Esophagus squamous epithelium (tissue), 5 donors: ENCODE results near the gene MALSU1. TPM values are rescaled to one million over a fixed set of nuclear protein-coding genes. Genes with fewer than 3 reads are reported as not detected.
A peak's percentile ranks its signal among the peaks of the same experiment; 100 is the strongest.

Experiments used
- DNase-seq: peaks from one replicate; lab custom pipeline; 2025; lab: John Stamatoyannopoulos, UW
- H3K27ac ChIP-seq, 4 donors: fragments of 200-600 bp; sonication (generic); one replicate each; pipeline ENCODE4 v1.5.1; 2016 to 2019; ENCODE audit warnings: mild to moderate bottlenecking in 1 of 4
- H3K27me3 ChIP-seq, 4 donors: fragments of 200-600 bp; sonication (generic); 1 replicate in 3 of 4; 2 replicates in 1 of 4; pipeline versions ENCODE4 v1.5.1 to v1.6.0; 2017 to 2021; ENCODE audit warnings: antibody characterized with exemption in 1 of 4
- H3K36me3 ChIP-seq, 3 donors: fragments of 200-600 bp; sonication (generic); one replicate each; pipeline ENCODE4 v1.5.1; 2016 to 2019
- H3K4me1 ChIP-seq, 3 donors: fragments of 200-600 bp; sonication (generic); one replicate each; pipeline ENCODE4 v1.5.1; 2017 to 2019
- H3K4me3 ChIP-seq, 4 donors: fragments of 200-600 bp; sonication (generic); 1 replicate in 3 of 4; 2 replicates in 1 of 4; pipeline ENCODE4 v1.5.1; 2016 to 2019; ENCODE audit warnings: mild to moderate bottlenecking in 2 of 4, moderate library complexity in 1 of 4
- H3K9me3 ChIP-seq, 3 donors: fragments of 200-600 bp; sonication (generic); one replicate each; pipeline ENCODE4 v1.5.1; 2016 to 2019
- CTCF ChIP-seq, 6 experiments: fragments of 450-650 bp in 4 of 6; fragments of 200-600 bp in 2 of 6; sonication (generic) in 2 of 6; IDR thresholded peaks; one replicate each; pipeline ENCODE4 v1.5.1; 2016 to 2019; ENCODE audit warnings: antibody characterized with exemption in 6 of 6, mild to moderate bottlenecking in 4 of 6, moderate library complexity in 4 of 6
- POLR2A ChIP-seq, 4 donors: fragments of 450-650 bp; IDR thresholded peaks; one replicate each; pipeline ENCODE4 v1.6.1; 2017; ENCODE audit warnings: antibody characterized with exemption in 4 of 4, mild to moderate bottlenecking in 4 of 4, moderate library complexity in 3 of 4
- WGBS, 2 donors: methylation state at CpG; one replicate each; pipeline ENCODE4 v1.1.5; 2018; 5-methylcytosine and 5-hydroxymethylcytosine counted together
- intact Hi-C: fragments of 100-400 bp; cut with DNase I; formaldehyde crosslinking; loops from one replicate; pipeline ENCODE4 v1.15.0; 2022
- total RNA-seq, 4 donors: library from RNA; depleted of rRNA; stranded (reverse); fragments of >200 nt; gene quantifications; one replicate each; pipeline ENCODE4 v1.1.0, GENCODE V29; 2016
- donor health status: DM: yes; HTN: yes; CAD: no.

MALSU1 gene
- total RNA-seq, 4 donors from 2014 or later, result 32.6 to 55.1 (median 49.3) TPM

DNA sequence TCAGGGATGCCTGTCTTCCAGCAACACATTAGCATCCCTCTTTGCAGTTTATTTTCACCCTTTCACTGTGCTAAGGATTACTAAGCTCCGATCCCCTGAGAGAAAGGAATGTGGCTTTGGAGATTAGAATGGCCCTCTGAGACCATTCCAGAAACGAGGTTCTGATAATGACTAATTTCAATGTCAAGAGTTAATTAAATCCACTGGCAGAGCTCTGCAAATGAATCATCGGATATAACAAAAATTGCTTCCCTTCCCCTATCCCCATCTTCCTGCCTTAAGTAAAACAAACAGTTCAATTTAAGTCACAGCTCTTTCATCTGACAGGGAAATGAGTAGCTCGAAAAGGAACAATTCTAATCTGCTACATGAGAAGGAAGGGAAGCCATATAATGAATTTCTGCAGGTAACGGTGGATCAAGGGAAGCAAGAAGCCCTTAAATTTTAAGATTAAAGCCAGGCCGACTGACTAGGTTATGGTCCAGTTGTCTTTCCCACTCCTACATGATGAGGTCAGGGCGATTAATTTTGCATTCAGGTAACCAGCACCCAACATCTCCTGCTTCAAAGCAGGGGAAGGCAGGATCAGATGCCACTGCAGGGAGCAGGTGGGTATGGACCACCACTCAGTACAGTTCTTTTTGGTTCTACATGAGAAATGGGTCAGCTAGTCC, 50.5 kb downstream of the MALSU1 start:
- Histone ChIP-seq H3K4me1 (peaks cover 3 to 60% (median 6%) of the 10 kb centered on the region in 3 donors), H3K27me3 (peaks cover 0 to 74% (median 0%) of the 10 kb centered on the region in 4 donors), H3K27ac (no peak overlapping the region), H3K9me3 (no peaks in the 10 kb centered on the region), H3K36me3 (peaks cover 0 to 8% (median 0%) of the 10 kb centered on the region in 3 donors), H3K4me3 (no peak overlapping the region)
- no peak for TF ChIP-seq CTCF (IDR thresholded peaks at IDR 0.05)
- TF ChIP-seq POLR2A (IDR thresholded peaks at IDR 0.05), result no peak
- 26 to 36% methylated on average over 7 of the region's 7 CpGs for WGBS, 2 donors
- intact Hi-C loops, result no loop called here
- DNase-seq, result no peak

DNA sequence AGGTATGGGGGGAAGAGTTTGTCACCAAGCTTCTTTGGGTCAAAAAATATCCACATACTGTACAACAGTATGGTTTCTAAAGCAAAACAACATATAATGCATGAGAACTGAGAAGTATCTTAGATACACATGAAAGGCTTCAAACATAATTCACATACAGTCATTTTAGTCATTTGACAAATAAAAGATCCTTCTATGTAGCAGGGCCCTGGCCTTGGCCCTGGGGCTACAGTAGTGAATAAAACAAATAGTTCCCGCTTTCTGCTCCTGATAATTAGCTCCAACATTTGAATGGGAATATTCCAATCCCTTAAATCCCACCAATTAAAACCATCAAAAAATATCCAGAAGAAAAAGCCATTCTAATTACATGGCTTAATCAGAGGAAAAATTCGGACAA, 51.3 kb downstream of the MALSU1 start:
- H3K9me3 ChIP-seq, result no peaks in the 10 kb centered on the region
- peaks cover 0 to 2% (median 0%) of the 10 kb centered on the region in 3 donors for H3K36me3 ChIP-seq
- no peak for DNase-seq
- TF ChIP-seq POLR2A (IDR thresholded peaks at IDR 0.05), result no peak
- no peak for TF ChIP-seq CTCF (IDR thresholded peaks at IDR 0.05)
- no peak overlapping the region for H3K27ac ChIP-seq
- intact Hi-C loops, result no loop called here
- peaks cover 0 to 69% (median 0%) of the 10 kb centered on the region in 4 donors for H3K27me3 ChIP-seq
- H3K4me3 ChIP-seq, result no peak overlapping the region
- H3K4me1 ChIP-seq, result peaks cover 3 to 60% (median 6%) of the 10 kb centered on the region in 3 donors
- WGBS, 2 donors, result 82 to 87% methylated on average over 2 of the region's 2 CpGs

GRCh38 chr7:23353172-23353571, 54.0 kb downstream of the MALSU1 start:
- WGBS, 2 donors, result 53 to 63% methylated on average over 5 of the region's 5 CpGs
- intact Hi-C loops, result no loop called here
- H3K4me3 ChIP-seq, result no peak overlapping the region
- H3K9me3 ChIP-seq, result no peaks in the 10 kb centered on the region
- DNase-seq, result no peak
- peaks cover 3 to 62% (median 6%) of the 10 kb centered on the region in 3 donors for H3K4me1 ChIP-seq
- TF ChIP-seq POLR2A (IDR thresholded peaks at IDR 0.05) (no peak), CTCF (IDR thresholded peaks at IDR 0.05) (no peak)
- no peaks in the 10 kb centered on the region for H3K36me3 ChIP-seq
- peak overlapping the region in 1 of 4 donors; percentile 40 for H3K27ac ChIP-seq
- H3K27me3 ChIP-seq, result peaks cover 0 to 55% (median 0%) of the 10 kb centered on the region in 4 donors

DNA sequence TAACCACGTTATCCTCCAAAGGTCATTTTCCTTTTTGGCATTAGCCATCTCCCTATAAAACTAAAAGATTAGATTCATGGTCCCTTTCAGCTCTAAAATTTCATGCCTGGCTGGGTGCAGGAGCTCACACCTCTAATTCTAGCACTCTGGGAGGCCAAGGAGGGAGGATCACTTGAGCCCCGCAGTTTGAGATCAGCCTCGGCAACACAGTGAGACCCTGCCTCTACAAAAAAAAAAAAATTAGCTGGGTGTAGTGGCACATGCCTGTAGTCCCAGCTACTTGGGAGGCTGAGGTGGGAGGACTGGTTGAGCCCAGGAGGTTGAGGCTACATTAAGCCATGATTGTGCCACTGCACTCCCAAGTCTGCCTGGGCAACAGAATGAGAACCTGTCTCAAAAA, 57.0 kb downstream of the MALSU1 start:
- DNase-seq, result no peak
- Histone ChIP-seq H3K4me1 (peaks cover 0 to 37% (median 0%) of the 10 kb centered on the region in 3 donors), H3K27me3 (peaks cover 0 to 32% (median 0%) of the 10 kb centered on the region in 4 donors), H3K36me3 (no peaks in the 10 kb centered on the region), H3K9me3 (no peaks in the 10 kb centered on the region), H3K27ac (no peak overlapping the region), H3K4me3 (no peak overlapping the region)
- intact Hi-C loops, result no loop called here
- 59 to 86% methylated on average over 3 of the region's 3 CpGs for WGBS, 2 donors
- no peak for TF ChIP-seq CTCF (IDR thresholded peaks at IDR 0.05)
- no peak for TF ChIP-seq POLR2A (IDR thresholded peaks at IDR 0.05)

DNA sequence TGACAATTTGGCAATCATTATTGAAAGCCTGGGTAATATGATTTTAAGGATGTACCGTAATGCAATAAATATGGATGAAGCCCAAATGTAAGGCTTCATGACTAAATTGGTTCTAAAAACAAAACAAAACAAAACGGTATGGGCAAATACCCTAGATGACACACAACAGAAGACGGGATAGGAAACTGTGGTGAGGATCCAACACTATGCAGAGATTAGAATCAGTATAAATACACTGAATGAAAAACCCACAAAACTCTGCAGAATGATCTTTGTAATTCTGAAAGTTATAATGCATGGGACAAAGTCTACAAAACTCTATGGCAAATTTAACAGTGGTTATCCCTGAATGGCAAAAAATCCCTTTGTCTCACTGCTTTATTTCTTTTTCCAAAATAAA, 57.6 kb downstream of the MALSU1 start:
- no peak for TF ChIP-seq POLR2A (IDR thresholded peaks at IDR 0.05)
- TF ChIP-seq CTCF (IDR thresholded peaks at IDR 0.05), result no peak
- no peak overlapping the region for H3K27ac ChIP-seq
- H3K4me1 ChIP-seq, result peaks cover 0 to 32% (median 0%) of the 10 kb centered on the region in 3 donors
- no peaks in the 10 kb centered on the region for H3K36me3 ChIP-seq
- H3K9me3 ChIP-seq, result no peaks in the 10 kb centered on the region
- DNase-seq, result no peak
- 38 to 45% methylated on average over 3 of the region's 3 CpGs for WGBS, 2 donors
- H3K4me3 ChIP-seq, result no peak overlapping the region
- peaks cover 0 to 27% (median 0%) of the 10 kb centered on the region in 4 donors for H3K27me3 ChIP-seq
- intact Hi-C loops, result no loop called here
